HepG2 (cell line): ENCODE results near the gene BICRA. TPM values are rescaled to one million over a fixed set of nuclear protein-coding genes. Genes with fewer than 3 reads are reported as not detected.
A peak's percentile ranks its signal among the peaks of the same experiment; 100 is the strongest.

Experiments used
- CAMTA2 ChIP-seq: sonication (generic); formaldehyde crosslinking; IDR thresholded peaks from 2 replicates; pipeline ENCODE4 v1.4.0; 2020; ENCODE audit warnings: mild to moderate bottlenecking, missing genetic modification reagents, borderline replicate concordance
- CC2D1A ChIP-seq: sonication (generic); formaldehyde crosslinking; IDR thresholded peaks from 2 replicates; pipeline ENCODE4 v1.8.1; 2023; ENCODE audit warnings: mild to moderate bottlenecking, missing genetic modification reagents
- MATR3 ChIP-seq: sonication (generic); formaldehyde crosslinking; IDR thresholded peaks from 2 replicates; pipeline ENCODE4 v1.4.0; 2020; ENCODE audit warnings: missing genetic modification reagents
- NPAS2 ChIP-seq: sonication (generic); formaldehyde crosslinking; IDR thresholded peaks from 2 replicates; pipeline ENCODE4 v1.8.0; 2022; ENCODE audit warnings: mild to moderate bottlenecking, missing genetic modification reagents, borderline replicate concordance
- ONECUT2 ChIP-seq: sonication (generic); formaldehyde crosslinking; IDR thresholded peaks from 2 replicates; pipeline ENCODE4 v1.4.0; 2020; ENCODE audit warnings: missing genetic modification reagents
- PRPF4 ChIP-seq: fragments of 200-400 bp; formaldehyde crosslinking; IDR thresholded peaks from 2 replicates; pipeline ENCODE4 v1.6.1; 2016; ENCODE audit warnings: low read length, low read depth; ENCODE audit not compliant: poor library complexity, severe bottlenecking
- RBAK ChIP-seq: sonication (generic); formaldehyde crosslinking; IDR thresholded peaks from 2 replicates; pipeline ENCODE4 v1.5.1; 2020; ENCODE audit warnings: mild to moderate bottlenecking, missing genetic modification reagents
- SIN3A ChIP-seq: IDR thresholded peaks from 2 replicates; pipeline ENCODE4 v1.6.1; 2011; ENCODE audit warnings: low read depth, mild to moderate bottlenecking, control low read depth, low read length, borderline replicate concordance
- SMAD1 ChIP-seq: sonication (generic); formaldehyde crosslinking; IDR thresholded peaks from 2 replicates; pipeline ENCODE4 v1.4.0; 2020; ENCODE audit warnings: missing genetic modification reagents, low read depth, mild to moderate bottlenecking, borderline replicate concordance
- SP5 ChIP-seq: IDR thresholded peaks from 2 replicates; pipeline ENCODE4 v1.6.1; 2016; ENCODE audit warnings: low read depth, borderline replicate concordance
- ZFAT ChIP-seq: sonication (generic); formaldehyde crosslinking; conservative IDR thresholded peaks from 2 replicates; pipeline ENCODE4 v1.8.1; 2023; ENCODE audit warnings: missing genetic modification reagents, inconsistent platforms
- ZNF296 ChIP-seq: sonication (generic); formaldehyde crosslinking; conservative IDR thresholded peaks from 2 replicates; pipeline ENCODE4 v1.5.0; 2020; ENCODE audit warnings: mild to moderate bottlenecking, missing genetic modification reagents
- ZNF773 ChIP-seq: sonication (generic); formaldehyde crosslinking; IDR thresholded peaks from 2 replicates; pipeline ENCODE4 v1.4.0; 2020; ENCODE audit warnings: missing genetic modification reagents, borderline replicate concordance
- ZNF777 ChIP-seq: sonication (generic); formaldehyde crosslinking; IDR thresholded peaks from 2 replicates; pipeline ENCODE4 v1.4.0; 2020; ENCODE audit warnings: missing genetic modification reagents
- polyA plus RNA-seq, 8 experiments: library from polyadenylated mRNA; depleted of rRNA in 3 of 8; stranded (reverse) in 7 of 8; unstranded in 1 of 8; fragments of >200 nt; fragmentation: Illumina TruSeq in 4 of 8; extraction: Trizol in 4 of 8; gene quantifications; 2 replicates each; pipeline versions ENCODE4 v1.2.1 to v1.2.3, GENCODE V29; 2011 to 2016; ENCODE audit warnings: low read depth in 4 of 8, missing spikeins in 1 of 8, mixed read lengths in 1 of 8; ENCODE audit not compliant: insufficient read depth in 1 of 8
- total RNA-seq, 5 experiments: library from RNA; depleted of rRNA; stranded (reverse); fragments of >200 nt; fragmentation: Illumina TruSeq; extraction: Trizol; gene quantifications; 2 replicates each; pipeline ENCODE4 v1.2.3, GENCODE V29; 2016; ENCODE audit warnings: low read depth in 1 of 5
- TF ChIP-seq, protein P1 (sequence below): fragments of 450-650 bp; IDR thresholded peaks from 2 replicates; pipeline ENCODE4 v1.6.1; 2017; ENCODE audit warnings: mild to moderate bottlenecking
- TF ChIP-seq, protein P2 (sequence below): sonication (generic); formaldehyde crosslinking; IDR thresholded peaks from 2 replicates; pipeline ENCODE4 v1.8.0; 2022; ENCODE audit warnings: missing genetic modification reagents, mild to moderate bottlenecking, borderline replicate concordance
- TF ChIP-seq, protein P3 (sequence below): sonication (generic); formaldehyde crosslinking; IDR thresholded peaks from 2 replicates; pipeline ENCODE4 v1.4.0; 2020; ENCODE audit warnings: missing genetic modification reagents, borderline replicate concordance

The BICRA gene
- total and polyA plus RNA-seq, 2 of the 13 experiments (the other 11 are each of a cell fraction or from before 2014, with no cell fraction given) = 0.55 to 0.71 TPM

DNA sequence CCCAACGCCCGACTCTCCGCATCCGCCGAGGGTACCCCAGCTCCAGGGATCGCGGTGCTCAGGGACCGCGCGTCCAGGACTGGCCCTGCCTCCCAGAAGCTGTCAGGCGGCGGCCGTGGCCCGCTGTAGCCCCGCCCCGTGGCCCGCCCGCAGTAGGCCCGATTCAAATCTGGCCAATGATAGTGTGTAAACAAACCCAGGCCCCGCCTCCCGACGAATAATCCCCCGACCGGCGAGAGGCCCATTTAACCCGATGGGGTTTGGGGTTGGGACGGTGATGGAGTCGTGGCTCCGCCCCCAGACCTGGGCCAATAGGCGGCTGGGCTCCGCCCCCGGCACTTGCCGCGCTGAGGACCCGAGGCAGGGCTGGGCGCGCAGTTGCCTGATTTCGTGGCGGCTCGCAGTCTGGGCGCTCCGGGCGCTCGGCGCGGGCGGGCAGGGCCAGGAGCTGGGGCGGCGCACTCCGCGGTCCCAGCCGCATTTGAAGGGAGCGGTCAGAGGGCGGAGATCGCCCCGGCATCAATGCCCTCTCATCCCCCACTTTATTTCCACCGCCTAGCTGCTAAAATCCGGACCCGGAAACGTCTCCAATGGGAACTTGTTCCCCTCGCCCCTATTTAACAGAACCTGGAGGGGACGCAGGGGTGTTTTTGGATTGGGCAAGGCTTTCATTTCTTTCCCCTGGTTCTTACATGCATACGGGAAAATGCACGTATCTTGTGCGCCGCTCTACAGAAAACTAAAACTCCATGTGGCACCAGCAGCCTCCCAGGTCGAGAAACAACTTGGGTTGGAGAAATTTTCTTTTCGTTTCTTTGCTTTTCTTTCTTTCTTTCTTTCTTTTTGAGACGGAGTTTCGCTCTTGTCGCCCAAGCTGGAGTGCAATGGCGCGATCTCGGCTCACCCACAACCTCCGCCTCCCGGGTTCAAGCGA, 8.4 kb upstream of the BICRA start (continued):
- no peak for TF ChIP-seq RBAK (CRISPR knock-in tag)
- TF ChIP-seq ONECUT2 = no peak
- peak; percentile 40; the same call in 1 of the 2 replicates for TF ChIP-seq SMAD1
- 0 out of 2 replicates have a peak, but pooled peaks have one; percentile 60 for TF ChIP-seq CC2D1A (CRISPR knock-in tag)
- no peak for TF ChIP-seq NPAS2 (CRISPR knock-in tag)
- TF ChIP-seq MATR3 (CRISPR knock-in tag) = no peak
- TF ChIP-seq CAMTA2 (CRISPR knock-in tag) = no peak
- no peak for TF ChIP-seq ZFAT
- peak; percentile 31; the same call in 1 of the 2 replicates for TF ChIP-seq ZNF777 (CRISPR knock-in tag)
- TF ChIP-seq ZNF773 (CRISPR knock-in tag) = no peak
- no peak for TF ChIP-seq PRPF4
- TF ChIP-seq, protein P1, sequence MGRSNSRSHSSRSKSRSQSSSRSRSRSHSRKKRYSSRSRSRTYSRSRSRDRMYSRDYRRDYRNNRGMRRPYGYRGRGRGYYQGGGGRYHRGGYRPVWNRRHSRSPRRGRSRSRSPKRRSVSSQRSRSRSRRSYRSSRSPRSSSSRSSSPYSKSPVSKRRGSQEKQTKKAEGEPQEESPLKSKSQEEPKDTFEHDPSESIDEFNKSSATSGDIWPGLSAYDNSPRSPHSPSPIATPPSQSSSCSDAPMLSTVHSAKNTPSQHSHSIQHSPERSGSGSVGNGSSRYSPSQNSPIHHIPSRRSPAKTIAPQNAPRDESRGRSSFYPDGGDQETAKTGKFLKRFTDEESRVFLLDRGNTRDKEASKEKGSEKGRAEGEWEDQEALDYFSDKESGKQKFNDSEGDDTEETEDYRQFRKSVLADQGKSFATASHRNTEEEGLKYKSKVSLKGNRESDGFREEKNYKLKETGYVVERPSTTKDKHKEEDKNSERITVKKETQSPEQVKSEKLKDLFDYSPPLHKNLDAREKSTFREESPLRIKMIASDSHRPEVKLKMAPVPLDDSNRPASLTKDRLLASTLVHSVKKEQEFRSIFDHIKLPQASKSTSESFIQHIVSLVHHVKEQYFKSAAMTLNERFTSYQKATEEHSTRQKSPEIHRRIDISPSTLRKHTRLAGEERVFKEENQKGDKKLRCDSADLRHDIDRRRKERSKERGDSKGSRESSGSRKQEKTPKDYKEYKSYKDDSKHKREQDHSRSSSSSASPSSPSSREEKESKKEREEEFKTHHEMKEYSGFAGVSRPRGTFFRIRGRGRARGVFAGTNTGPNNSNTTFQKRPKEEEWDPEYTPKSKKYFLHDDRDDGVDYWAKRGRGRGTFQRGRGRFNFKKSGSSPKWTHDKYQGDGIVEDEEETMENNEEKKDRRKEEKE = no peak
- TF ChIP-seq, protein P2, sequence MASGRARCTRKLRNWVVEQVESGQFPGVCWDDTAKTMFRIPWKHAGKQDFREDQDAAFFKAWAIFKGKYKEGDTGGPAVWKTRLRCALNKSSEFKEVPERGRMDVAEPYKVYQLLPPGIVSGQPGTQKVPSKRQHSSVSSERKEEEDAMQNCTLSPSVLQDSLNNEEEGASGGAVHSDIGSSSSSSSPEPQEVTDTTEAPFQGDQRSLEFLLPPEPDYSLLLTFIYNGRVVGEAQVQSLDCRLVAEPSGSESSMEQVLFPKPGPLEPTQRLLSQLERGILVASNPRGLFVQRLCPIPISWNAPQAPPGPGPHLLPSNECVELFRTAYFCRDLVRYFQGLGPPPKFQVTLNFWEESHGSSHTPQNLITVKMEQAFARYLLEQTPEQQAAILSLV (CRISPR knock-in tag) = no peak
- 0 out of 2 replicates have a peak, but pooled peaks have one; percentile 49 for TF ChIP-seq SP5
- no peak for TF ChIP-seq ZNF296 (CRISPR knock-in tag)
- TF ChIP-seq, protein P3, sequence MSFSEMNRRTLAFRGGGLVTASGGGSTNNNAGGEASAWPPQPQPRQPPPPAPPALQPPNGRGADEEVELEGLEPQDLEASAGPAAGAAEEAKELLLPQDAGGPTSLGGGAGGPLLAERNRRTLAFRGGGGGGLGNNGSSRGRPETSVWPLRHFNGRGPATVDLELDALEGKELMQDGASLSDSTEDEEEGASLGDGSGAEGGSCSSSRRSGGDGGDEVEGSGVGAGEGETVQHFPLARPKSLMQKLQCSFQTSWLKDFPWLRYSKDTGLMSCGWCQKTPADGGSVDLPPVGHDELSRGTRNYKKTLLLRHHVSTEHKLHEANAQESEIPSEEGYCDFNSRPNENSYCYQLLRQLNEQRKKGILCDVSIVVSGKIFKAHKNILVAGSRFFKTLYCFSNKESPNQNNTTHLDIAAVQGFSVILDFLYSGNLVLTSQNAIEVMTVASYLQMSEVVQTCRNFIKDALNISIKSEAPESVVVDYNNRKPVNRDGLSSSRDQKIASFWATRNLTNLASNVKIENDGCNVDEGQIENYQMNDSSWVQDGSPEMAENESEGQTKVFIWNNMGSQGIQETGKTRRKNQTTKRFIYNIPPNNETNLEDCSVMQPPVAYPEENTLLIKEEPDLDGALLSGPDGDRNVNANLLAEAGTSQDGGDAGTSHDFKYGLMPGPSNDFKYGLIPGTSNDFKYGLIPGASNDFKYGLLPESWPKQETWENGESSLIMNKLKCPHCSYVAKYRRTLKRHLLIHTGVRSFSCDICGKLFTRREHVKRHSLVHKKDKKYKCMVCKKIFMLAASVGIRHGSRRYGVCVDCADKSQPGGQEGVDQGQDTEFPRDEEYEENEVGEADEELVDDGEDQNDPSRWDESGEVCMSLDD (CRISPR knock-in tag) = 0 out of 2 replicates have a peak, but pooled peaks have one; percentile 36
- TF ChIP-seq SIN3A = peak; percentile 70; the same call in 1 of the 2 replicates
